CD4-positive, alpha-beta T cell treated with Interleukin-15 for 1 hour (primary cell): Measurements from ENCODE around the gene SRC.

Experiments used
- DNase-seq: peaks from one replicate; pipeline ENCODE4 v3.0.0-alpha.2; 2020

The SRC gene

GRCh38 chr20:37351689-37352607 lies 6.0 kb downstream of the SRC start:
- DNase-seq = no peak

GRCh38 chr20:37352608-37352980 lies 6.7 kb downstream of the SRC start:
- no peak for DNase-seq

GRCh38 chr20:37353285-37353849 lies 7.4 kb downstream of the SRC start:
- DNase-seq = no peak

- no peak for DNase-seq
Observed at GRCh38 chr20:37354210-37355195, 8.6 kb downstream of the SRC start.

- DNase-seq = no peak
Observed at GRCh38 chr20:37355252-37356180, 9.6 kb downstream of the SRC start.

DNA sequence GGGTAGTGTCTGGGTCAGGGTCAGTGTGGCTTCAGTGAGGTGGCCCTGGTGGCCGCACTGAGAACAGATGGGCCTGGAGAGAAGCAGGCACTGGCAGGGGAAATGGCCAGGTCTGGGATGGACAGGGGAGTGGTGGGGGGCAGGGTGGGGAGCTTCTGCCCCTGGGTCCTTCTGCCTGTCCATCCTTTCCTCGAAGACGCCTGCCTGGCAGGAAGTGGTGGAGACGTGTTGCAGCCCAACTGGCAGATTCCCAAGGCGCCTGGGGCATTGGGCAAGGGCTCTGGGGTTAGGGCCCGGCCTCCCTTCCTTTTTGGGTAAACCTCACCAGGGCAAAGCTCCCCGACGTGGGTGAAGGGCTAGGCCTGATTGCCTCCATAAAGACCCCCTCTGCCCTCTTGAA lies 10.4 kb downstream of the SRC start:
- DNase-seq = peak; percentile 46

- no peak for DNase-seq
Observed at GRCh38 chr20:37356961-37357371, 11.0 kb downstream of the SRC start.

DNA sequence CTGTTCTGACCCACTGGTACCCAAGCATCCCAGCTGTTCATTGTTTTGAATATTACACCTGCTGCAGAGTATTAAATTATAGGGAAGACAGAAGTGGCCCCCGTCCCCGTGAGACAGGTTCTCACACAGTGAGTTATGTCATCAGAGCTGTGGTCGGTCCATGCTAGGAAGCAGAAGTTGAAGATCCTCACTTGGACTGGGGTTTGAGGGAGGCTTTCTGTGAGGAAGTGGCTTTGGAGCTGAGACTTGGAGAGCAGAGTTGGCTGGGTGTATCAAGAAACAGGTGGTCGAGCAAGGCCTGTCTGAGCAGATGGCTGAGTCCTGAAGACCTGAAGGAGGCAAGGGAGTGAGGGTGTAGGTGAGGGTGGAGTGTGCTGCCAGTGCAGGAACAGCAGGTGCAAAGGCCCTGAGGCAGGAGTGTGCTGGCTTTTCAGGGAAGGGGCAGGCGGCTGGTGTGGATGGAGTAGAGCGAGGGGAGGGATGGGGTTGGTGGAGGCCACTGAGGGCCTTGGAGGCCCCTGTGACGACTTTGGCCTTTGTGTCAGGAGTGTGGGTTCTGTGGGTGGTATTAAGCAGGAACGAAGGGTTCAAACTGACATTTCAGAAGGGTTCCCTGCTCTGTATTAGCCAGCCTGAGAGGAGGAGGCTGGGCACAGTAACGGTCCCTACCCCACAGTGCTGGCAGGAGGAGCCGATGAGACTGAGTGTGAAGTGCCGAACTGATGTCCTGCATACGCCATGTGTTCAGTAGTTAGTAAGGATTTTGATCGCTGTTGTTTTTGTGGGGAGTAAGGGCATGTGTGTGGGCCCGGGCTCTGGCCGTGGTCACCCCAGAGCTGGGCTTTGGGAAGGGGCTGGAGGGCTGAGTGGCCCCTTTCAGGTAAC lies 11.8 kb downstream of the SRC start:
- DNase-seq = peak; percentile 47

DNA sequence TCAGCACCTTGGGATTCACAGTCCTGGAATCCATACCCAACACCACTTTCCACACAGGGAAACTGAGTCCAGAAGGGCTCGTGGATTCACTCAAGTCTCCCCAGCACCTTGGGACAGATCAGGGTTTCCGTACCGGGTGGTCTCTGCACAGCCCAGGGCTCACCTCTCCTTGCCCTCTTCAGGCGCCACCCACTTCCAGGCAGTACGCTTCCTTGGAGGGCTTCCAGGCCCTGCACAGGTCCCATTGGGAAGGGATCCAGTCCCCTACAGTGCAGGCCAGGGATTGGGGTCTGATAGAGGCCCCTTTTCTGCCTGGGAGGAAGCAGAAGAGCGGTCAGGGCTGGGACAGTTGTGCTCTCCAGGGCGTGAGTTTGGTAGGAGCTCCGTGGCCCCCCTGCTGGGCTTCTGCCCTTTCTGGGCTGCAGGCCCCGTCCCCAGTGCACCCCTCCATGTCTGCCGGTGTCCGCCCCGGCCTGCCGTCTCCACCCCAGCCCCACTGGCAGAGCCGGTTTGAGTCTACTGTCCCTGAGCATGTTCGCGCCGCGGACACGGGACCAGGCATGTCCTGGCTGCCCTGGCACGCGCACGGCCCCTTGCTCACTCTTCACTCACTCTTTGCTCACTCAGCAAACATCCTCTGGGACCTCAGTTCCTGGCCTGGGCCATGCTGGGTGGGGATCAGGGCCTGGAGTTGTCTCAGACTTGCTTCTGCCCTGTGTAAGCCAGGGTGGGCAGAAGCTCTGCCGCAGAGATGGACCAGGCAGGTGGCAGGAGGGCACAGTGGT lies 12.6 kb downstream of the SRC start:
- no peak for DNase-seq

- DNase-seq = no peak
Observed at GRCh38 chr20:37359331-37359730, 13.4 kb downstream of the SRC start.

DNA sequence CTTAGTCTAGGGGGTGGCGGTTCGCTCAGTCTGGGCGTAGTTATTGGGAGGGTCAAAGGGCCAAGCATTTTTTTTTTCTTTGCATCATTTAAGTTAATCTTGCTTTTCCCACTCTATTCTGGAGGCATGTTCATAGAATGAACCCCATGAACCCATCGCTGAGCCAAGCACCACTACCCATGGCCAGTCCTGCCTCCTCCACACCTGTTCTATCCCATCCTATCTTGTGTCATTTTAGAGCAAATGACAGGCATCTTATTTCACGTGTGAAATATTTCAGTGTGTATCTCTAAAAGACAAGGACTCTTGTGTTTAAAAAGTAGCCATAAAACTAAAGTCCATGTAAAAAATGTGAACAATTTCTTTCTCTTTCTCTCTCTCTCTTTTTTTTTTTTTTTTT lies 13.9 kb downstream of the SRC start:
- DNase-seq = no peak

GRCh38 chr20:37360391-37361115 lies 14.6 kb downstream of the SRC start:
- DNase-seq = no peak

GRCh38 chr20:37361336-37361735 lies 15.4 kb downstream of the SRC start:
- no peak for DNase-seq

GRCh38 chr20:37362231-37362792 lies 16.4 kb downstream of the SRC start:
- no peak for DNase-seq

DNA sequence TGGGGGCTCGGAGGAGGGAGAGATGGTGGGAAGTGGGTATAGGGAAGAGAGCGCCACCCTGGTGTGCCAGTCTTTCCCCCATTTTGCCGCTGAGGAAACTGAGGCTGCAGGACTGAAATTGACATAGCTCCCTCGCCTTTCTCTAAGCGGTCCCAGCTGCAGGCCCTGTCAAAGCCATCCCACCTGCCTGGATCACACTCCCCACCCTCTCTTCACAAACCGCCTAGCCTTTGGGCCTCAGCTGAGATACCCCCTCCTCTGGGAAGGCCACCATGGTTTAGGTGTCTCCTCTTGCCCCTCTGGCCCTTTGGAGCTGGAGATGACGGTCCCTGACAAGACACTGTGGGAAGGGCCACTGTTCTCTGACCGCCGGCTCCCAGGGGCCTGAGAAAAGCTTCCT lies 16.9 kb downstream of the SRC start:
- no peak for DNase-seq

DNA sequence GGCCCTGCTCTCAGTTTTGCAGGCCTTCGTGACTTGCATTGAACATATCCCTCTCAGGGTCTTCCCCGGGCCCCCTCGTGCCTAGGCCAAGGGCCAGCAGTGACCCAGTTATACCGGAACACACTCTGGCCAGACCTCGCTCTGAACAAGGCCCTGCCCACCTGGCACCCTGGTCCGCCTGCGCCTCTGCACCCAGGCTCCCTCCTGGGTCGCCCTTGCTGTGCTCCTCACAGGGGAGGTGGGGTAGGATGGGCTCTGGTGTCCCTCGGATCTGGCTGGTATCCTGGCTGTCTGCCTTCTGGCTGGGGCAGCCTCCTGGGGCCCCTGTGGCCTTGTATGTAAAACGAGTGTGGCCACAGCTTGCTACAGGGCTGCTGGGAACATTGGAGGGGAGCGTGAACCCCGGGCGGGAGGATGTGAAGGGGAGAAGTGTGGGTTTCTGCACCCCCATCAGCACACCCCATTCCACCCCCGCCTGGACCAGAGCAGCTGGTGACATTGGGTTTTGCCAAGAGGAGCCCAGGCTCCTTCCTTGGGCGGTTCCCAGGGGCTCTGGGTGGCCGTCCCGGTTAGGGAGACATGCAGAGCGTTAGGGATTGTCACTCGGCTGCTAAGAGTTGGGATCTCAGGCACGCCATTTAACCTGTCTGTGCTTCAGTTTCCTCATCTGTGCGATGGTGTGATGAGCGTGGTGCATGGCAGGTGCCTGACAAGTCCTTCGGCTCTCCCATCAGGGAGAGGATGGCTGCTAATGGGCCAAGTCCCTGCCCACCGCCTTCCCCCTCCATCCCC lies 17.5 kb downstream of the SRC start:
- DNase-seq = no peak

DNA sequence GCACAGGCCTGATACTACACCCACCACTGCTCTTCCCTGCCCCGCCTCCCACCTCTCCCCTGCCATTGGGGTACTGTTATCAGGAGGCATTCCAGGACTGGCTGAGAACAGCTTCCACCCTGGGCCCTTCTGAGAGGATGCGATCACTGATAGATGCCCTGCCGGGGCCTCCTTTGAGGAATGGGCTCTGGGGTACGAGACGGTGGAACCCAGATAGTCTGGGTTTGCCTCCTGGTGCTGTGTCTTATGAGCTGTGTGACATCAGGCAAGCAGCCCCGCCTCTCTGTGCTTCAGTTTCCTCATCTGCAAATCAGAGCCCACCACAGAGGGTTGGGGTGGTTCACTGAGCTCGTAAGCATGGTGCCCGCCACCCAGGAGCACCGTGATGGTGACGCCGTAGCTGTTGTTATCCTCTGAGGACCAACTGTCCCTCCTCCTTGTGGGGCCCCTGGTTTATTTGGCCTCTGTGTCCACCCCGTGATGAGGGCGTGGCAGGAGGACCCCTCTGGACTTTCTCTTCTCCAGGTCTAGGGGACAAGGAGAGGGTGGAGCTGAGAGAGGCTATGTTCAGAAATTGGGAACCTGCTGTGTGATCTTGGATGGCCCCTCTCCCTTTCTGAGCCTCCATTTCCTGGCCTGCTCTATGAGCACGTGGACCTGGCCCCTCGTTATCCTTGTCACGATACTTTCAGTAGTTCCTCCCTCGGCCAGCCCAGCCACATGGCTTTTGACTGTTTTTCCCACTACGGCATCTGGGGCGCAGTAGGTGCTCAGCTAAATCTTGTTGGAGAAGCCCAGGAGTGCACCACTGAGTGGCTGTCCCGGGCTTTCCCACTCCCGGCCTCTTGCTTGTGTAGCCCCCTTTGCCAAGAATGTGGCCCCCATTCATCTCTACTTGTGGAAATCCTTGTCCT lies 18.3 kb downstream of the SRC start:
- DNase-seq = no peak
